Esophagus muscularis mucosa (tissue), 3 donors: ENCODE measurements around the gene RHBDF2.

ENCODE experiments used
- CTCF ChIP-seq, 3 experiments: fragments of 200-600 bp in 2 of 3; fragments of 450-650 bp in 1 of 3; sonication (generic) in 2 of 3; IDR thresholded peaks; one replicate each; pipeline ENCODE4 v1.5.1; 2017 to 2019; ENCODE audit warnings: antibody characterized with exemption in 3 of 3, mild to moderate bottlenecking in 2 of 3, moderate library complexity in 1 of 3
- POLR2A ChIP-seq: fragments of 450-650 bp; IDR thresholded peaks from one replicate; pipeline ENCODE4 v1.6.1; 2017; ENCODE audit warnings: antibody characterized with exemption, moderate library complexity, mild to moderate bottlenecking, low read depth

GRCh38 chr17:76451506-76451905 is 49.7 kb downstream of the RHBDF2 start:
- TF ChIP-seq POLR2A (no peak), CTCF (IDR thresholded peaks at IDR 0.05) (no peak)
